SK-N-MC (cell line): ENCODE data around the gene SHISA7.

ENCODE experiments used
- DNase-seq: peaks from one replicate; pipeline ENCODE4 v3.0.0-alpha.2; 2011; ENCODE audit warnings: low read depth, low spot score
- H3K27ac ChIP-seq: fragments of 200-600 bp; sonication (generic); 2 replicates; pipeline ENCODE4 v1.5.1; 2016; ENCODE audit warnings: mixed run types
- H3K36me3 ChIP-seq: fragments of 200-600 bp; sonication (generic); 2 replicates; pipeline ENCODE4 v1.6.1; 2017; ENCODE audit warnings: antibody characterized with exemption, low read length, mixed read lengths; ENCODE audit not compliant: insufficient read depth
- H3K4me3 ChIP-seq: fragments of 200-600 bp; sonication (generic); 2 replicates; pipeline ENCODE4 v1.5.1; 2016
- H3K9ac ChIP-seq: fragments of 200-600 bp; sonication (generic); 2 replicates; pipeline ENCODE4 v1.8.0; 2017; ENCODE audit warnings: mixed run types, mixed read lengths; ENCODE audit not compliant: insufficient read length
- H3K9me3 ChIP-seq: fragments of 200-600 bp; sonication (generic); 2 replicates; pipeline ENCODE4 v1.6.1; 2017; ENCODE audit warnings: low read depth, mild to moderate bottlenecking, antibody characterized with exemption, low read length, moderate library complexity, mixed read lengths
- EZH2 ChIP-seq: fragments of 200-600 bp; sonication (generic); IDR thresholded peaks from one replicate; pipeline ENCODE4 v1.6.1; 2017; ENCODE audit warnings: antibody characterized with exemption
- FOXP2 ChIP-seq: optimal IDR thresholded peaks from 2 replicates; pipeline ENCODE3; 2011; ENCODE audit warnings: mild to moderate bottlenecking, moderate library complexity; ENCODE audit not compliant: insufficient read depth; ENCODE audit errors: extremely low read length, control extremely low read depth
- POLR2AphosphoS5 ChIP-seq: IDR thresholded peaks from 2 replicates; pipeline ENCODE4 v1.6.1; 2012; ENCODE audit warnings: mild to moderate bottlenecking, low read depth, low read length, borderline replicate concordance

The SHISA7 gene

DNA sequence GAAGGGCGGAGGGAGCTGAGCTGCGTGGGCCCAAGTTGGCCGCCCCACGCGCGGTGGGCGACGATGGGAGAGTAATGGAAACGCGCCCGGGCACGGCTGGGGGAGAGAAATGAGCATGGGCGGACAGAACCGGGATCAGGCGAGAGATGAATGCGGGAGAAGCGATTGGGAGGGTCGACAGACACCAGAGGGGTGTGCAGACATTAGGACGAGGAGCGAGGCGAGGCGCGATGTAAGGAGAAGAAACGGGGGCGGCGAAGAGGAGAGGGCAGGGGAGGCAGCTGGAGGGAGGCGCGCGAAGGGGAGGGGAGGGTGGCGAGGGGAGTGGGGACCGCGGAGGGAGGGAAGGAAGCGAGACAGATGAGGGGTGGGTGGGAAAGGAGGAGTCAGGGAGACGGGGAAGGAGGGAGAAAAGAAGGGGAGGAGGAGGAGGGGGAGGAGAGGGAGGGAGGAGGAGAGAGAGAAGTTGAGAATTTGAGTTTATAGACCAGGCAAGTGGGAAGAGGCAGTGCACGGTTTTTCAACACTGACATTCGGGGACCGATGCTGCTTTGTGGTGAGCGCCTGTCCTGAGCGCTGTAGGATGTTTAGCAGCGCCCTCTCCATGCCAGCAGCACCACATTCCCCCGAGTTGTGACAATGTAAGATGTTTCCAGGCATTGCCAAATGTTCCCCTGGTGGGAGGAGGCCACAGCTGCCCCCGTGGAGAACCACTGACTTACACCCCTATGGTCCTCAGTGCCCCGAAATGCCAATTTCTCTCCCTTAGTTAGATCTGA is at the start of gene SHISA7:
Gene SHISA7, minus strand, starts transcription at position 256 of the 779 bp plus-strand sequence. CDS start 437 bp downstream, outside the sequence.
- no peak for TF ChIP-seq EZH2
- TF ChIP-seq POLR2AphosphoS5 = no peak
- TF ChIP-seq FOXP2 = no peak
- Histone ChIP-seq H3K4me3 (peak within 1 kb of the TSS; percentile 40; the same call in 1 of the 2 replicates), H3K9me3 (no peaks in the 10 kb centered on the region), H3K36me3 (no peaks in the 10 kb centered on the region), H3K27ac (no peak within 1 kb of the TSS), H3K9ac (no peak within 1 kb of the TSS)
- DNase-seq = no peak

DNA sequence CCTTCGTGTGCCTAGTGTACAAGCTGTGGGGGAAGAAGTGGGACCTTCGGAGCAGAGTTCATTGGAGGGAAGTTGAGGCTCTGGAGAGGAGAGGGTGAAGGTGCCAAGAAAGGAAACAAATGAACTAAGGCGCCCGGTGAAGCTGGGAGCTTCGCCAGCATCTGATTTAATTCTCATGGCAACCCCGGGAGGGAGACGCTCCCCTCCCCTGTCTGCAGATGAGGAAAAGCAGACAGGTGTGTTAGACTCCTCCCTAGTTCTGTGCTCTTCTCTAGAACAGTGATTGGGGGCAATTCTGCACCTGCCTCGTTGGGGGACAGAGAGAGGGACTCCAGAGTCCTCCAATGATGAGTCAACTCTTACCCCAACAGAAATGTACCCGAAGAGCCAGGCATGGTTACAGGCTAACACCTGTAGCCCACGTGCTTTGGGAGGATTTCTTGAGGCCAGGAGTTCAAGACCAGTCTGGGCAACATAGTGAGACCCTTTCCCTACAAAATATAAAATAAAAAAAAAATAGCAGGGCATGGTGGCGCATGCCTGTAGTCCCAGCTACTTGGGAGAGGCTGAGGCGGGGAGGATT is 49.4 kb upstream of the SHISA7 start:
- no peak for TF ChIP-seq EZH2
- TF ChIP-seq FOXP2 = no peak
- TF ChIP-seq POLR2AphosphoS5 = no peak
- Histone ChIP-seq H3K9ac (no peak overlapping the region), H3K9me3 (no peaks in the 10 kb centered on the region), H3K36me3 (no peaks in the 10 kb centered on the region), H3K27ac (no peak overlapping the region), H3K4me3 (no peak overlapping the region)
- no peak for DNase-seq

GRCh38 chr19:55491546-55492360 is 48.7 kb upstream of the SHISA7 start:
- Histone ChIP-seq H3K27ac (no peak overlapping the region), H3K9me3 (no peaks in the 10 kb centered on the region), H3K9ac (no peak overlapping the region), H3K4me3 (no peak overlapping the region), H3K36me3 (no peaks in the 10 kb centered on the region)
- DNase-seq = no peak
- TF ChIP-seq FOXP2 (no peak), POLR2AphosphoS5 (no peak), EZH2 (no peak)

DNA sequence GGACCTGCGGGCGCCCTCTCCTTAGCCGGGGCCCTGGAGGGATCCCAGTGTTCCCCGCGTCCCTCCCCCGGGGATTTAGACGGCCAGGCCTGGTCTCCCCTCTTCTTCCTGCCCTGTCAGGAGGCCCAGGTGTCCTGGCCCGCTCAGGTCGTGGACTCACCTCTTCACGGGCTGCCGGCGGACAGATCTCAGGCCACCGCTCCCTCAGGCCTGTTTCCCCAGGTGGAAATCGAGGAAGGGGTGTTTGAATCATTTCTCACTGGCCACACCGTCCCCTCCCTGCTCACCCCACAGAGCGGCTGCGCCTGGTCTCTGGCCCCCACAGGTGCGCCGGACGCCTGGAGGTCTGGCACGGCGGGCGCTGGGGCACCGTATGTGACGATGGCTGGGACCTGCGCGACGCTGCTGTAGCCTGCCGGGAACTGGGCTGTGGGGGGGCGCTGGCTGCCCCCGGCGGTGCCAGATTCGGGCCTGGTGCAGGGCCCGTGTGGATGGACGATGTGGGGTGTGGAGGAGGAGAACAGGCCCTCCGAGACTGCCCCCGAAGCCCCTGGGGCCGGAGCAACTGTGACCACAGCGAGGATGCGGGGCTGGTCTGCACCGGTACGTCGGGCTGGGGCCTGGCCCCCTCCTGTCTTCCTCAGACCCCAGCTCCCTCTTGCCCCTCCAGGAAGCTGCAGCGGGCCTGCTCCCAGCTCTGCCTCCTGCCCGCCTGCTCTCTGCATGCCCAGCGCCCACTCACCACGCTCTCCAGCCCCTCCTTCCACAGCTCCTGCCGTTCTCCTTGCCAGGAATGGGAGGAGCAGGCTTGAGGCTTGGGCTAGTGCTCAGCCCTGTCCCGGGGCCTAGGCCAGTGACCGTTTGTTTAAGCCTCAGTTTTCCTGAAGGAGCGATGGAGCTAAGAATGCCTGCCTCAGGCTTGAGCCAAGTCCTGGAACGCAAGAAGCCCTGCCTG is 47.7 kb upstream of the SHISA7 start:
- DNase-seq = no peak
- Histone ChIP-seq H3K27ac (no peak overlapping the region), H3K9ac (no peak overlapping the region), H3K36me3 (no peaks in the 10 kb centered on the region), H3K9me3 (no peaks in the 10 kb centered on the region), H3K4me3 (no peak overlapping the region)
- TF ChIP-seq EZH2 (no peak), FOXP2 (no peak), POLR2AphosphoS5 (no peak)

DNA sequence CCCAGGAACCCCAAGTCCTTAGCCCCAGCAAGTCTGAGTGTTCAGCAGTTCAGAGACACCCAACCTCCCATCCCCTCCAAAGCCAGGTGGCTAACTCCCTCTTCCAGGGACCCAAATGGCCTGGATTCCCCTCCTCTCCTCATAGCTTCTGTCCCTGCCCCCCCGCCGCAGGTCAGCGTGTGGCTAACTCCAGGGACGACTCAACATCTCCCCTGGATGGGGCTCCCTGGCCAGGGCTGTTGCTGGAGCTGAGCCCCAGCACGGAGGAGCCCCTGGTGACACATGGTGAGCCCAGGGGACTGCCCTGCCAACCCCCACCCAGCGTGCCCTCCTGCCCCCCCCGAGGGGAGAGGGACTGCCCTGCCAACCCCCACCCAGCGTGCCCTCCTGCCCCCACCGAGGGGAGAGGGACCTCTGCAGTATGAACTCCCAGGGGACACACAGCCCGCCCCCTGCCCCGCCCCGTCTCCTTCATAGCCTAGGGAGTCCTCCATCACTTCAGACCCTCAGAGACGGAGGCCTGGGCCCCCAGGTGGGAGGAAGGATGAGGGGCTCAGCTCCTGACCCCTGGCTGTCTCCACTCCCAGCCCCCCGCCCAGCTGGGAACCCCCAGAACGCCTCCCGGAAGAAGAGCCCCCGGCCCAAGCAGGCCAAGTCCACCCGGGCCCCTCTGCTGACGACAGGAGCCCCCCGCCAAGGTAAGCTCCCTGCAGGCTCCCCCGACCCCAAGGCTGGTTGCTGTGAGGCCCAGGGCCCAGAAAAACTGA is 46.8 kb upstream of the SHISA7 start:
- no peak for TF ChIP-seq POLR2AphosphoS5
- no peak for TF ChIP-seq FOXP2
- TF ChIP-seq EZH2 = no peak
- H3K36me3 ChIP-seq = no peaks in the 10 kb centered on the region
- DNase-seq = no peak
- H3K4me3 ChIP-seq = no peak overlapping the region
- H3K27ac ChIP-seq = no peak overlapping the region
- no peak overlapping the region for H3K9ac ChIP-seq
- H3K9me3 ChIP-seq = no peaks in the 10 kb centered on the region

- Histone ChIP-seq H3K36me3 (no peaks in the 10 kb centered on the region), H3K4me3 (no peak overlapping the region), H3K27ac (no peak overlapping the region), H3K9ac (no peak overlapping the region), H3K9me3 (no peaks in the 10 kb centered on the region)
- TF ChIP-seq POLR2AphosphoS5 (no peak), FOXP2 (no peak), EZH2 (no peak)
- no peak for DNase-seq
These were observed 46.0 kb upstream of the SHISA7 start for GRCh38 chr19:55488986-55489710.
